ENCODE data around the gene ADH1B.
"Not testable (repeated sequence)": the region's sequence is repeated elsewhere in the genome, so short reads cannot be mapped to it uniquely, and the experiment has no call there.

Gene ADH1B

GRCh38 chr4:99323756-99324155 lies 2.6 kb upstream of the ADH1B start:
- DNase-seq (ENCODE audit: low read depth): no peak

DNA sequence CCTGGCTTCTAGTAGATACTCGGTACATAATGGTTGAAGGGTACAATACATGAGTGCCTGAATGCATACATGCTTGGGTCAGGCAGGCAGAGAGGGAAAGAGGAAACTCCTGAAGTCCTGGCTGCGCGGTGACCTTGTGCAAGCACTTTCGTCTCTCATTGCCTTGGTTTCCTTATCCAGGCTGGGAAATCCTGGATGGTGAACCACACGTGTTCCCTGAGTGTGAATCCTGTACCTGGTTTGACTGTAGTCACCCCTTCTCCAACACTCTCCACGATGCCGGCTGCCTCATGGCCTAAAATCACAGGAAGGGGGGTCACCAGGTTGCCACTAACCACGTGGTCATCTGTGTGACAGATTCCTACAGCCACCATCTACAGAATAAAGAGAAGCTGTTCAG lies 3.4 kb downstream of the ADH1B start:
- DNase-seq (ENCODE audit: low read depth): not testable (repeated sequence)

- no peak for DNase-seq (ENCODE audit: low read depth)
Observed at GRCh38 chr4:99317354-99317753, 3.8 kb downstream of the ADH1B start.

- no peak for DNase-seq (ENCODE audit: low read depth)
Observed at GRCh38 chr4:99315839-99316238, 5.4 kb downstream of the ADH1B start.

DNA sequence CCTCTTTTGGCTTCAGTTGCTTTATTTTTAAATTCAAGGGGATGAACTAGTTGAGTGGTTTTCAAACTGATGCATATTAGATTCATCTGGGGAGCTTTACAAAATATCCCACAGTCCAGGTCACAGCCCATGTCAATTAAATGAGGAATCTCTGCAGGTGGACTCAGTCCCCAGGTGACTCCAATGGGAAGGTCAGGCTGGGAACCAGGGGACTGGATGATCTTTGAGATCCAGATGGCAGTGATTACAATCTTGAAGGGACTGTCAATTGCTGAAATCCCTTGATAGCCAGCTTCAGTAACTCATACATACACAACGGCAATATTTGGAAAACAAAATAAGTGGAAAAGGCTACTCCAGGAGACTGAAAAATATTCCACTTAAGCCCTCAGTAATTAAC lies 7.0 kb downstream of the ADH1B start:
- no peak for DNase-seq (ENCODE audit: low read depth)

DNA sequence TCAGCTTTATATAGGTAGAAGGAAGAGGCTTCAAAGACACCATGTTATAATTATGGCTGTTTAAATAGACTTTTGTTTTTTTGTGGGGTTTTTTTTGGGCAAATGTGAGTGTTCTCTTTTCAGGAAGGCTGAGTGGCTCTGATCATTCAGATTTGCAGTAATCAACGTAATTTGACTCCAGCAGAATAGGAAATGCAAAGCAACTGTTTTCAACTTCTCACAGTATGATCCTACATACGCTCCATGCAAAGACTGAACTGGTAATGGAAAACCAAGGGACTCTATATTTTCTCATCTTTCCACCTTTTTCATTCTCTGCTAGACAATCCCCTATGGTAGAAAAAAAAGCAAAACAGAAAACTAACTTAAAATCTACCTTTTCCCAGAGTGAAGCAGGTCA lies 10.8 kb downstream of the ADH1B start:
- no peak for DNase-seq (ENCODE audit: low read depth)

GRCh38 chr4:99305638-99306400 lies 15.4 kb downstream of the ADH1B start:
- DNase-seq (ENCODE audit: low read depth): no peak

DNA sequence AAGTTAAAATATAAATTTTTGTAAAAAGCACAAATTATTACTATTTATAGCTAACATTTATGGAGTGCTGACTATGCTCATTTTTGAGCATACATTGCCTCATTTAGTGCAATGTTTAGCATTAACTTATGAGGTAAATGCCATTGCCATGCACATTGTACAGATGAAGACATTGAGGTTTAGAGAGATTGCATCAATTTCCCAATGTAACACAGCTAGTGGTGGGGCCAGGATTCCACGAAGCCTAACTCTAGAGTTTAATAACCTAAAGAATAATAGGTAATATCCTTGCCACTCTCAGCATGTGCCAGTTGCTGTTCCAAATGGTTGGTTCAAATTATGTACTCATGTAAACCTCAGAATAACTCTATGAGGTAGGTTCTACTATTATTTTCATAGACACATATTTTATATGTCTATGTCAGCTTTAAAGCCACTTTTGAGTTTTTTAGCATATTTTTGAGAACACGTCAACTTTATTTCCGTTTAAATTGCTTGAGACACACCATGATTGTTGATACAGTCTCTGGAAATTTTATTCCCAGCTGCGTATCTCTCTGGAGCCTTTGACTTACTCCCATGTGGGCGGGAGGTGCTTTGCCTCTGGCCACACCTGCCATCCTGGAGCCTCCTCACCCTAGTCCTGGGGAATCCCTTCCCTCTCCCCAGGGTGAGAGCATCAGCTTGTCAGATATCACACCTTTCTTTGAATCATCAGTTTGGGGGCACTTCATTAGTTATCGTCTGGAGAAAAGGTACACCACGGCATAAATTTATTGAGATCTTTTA lies 19.6 kb downstream of the ADH1B start:
- no peak for DNase-seq (ENCODE audit: low read depth)

GRCh38 chr4:99300934-99301333 lies 20.3 kb downstream of the ADH1B start:
- DNase-seq (ENCODE audit: low read depth): no peak

- no peak for DNase-seq (ENCODE audit: low read depth)
Observed at GRCh38 chr4:99293357-99293756, 27.8 kb downstream of the ADH1B start.

GRCh38 chr4:99290848-99291786 lies 30.1 kb downstream of the ADH1B start, which contains the start of gene ADH1A:
Gene ADH1A (minus strand): TSS chr4:99290985. CDS start chr4:99290914, 71 bp downstream.
- no peak for DNase-seq (ENCODE audit: low read depth)

DNA sequence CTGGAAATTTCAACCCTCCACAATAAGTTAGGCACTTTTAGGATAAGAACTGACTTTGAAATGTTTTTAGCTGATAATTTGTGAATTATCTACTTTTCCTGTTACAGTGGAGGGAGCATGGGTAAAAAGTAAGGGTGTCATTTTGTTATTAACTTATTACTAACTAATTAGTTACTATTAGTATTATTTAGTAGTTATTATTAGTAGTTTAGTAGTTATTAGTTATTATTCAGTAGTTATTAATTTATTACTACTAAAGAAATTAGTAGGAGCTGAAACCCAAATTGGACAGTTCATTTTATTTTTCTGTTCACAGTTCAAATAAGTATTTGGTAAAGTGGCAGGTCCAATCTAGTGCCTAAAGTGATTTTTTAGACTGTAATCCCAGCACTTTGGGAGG lies 35.8 kb downstream of the ADH1B start:
- DNase-seq (ENCODE audit: low read depth): no peak

GRCh38 chr4:99282731-99283130 lies 38.5 kb downstream of the ADH1B start:
- no peak for DNase-seq (ENCODE audit: low read depth)

GRCh38 chr4:99281261-99281660 lies 39.9 kb downstream of the ADH1B start:
- no peak for DNase-seq (ENCODE audit: low read depth)

- DNase-seq (ENCODE audit: low read depth): no peak
Observed at GRCh38 chr4:99276417-99276816, 44.8 kb downstream of the ADH1B start.

- no peak for DNase-seq (ENCODE audit: low read depth)
Observed at GRCh38 chr4:99275885-99276284, 45.3 kb downstream of the ADH1B start.

DNA sequence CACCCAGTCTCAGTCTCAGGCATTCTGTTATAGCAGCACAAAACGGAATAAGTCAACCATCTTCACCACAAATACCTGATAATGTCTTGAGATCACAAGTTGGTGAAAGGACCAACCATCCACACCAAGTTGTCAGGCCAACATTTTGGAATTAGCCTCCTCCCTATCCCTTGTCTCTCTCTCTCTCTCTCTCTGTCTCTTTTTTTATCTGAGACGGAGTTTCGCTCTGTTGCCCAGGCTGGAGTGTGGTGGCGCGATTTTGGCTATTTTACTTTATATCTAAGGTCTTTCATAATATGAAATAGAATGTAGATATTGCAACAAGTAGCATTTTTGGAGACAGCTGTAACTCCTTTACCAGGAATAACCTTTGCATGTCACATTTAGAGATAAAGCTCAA lies 46.2 kb downstream of the ADH1B start:
- DNase-seq (ENCODE audit: low read depth): no peak

- no peak for DNase-seq (ENCODE audit: low read depth)
Observed at GRCh38 chr4:99273704-99274103, 47.5 kb downstream of the ADH1B start.

DNA sequence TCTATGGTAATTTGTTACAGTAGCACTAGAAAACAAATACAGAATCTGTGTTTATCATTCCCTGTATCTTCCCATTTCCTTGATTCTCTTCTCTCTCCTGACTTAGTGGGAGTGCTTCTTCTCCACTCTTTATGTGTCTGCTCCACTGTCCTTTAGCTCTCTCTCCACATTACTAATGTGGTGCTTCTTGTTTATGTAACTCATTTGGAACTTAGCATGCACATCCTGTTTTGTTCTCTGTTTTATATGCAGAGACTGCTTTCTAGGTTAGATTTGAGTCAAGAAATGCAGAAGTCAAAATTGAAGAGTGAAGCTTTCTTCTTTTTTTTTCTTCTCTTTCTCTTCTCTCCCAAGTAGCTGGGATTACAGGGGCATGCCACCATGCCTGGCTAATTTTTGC lies 56.3 kb downstream of the ADH1B start:
- no peak for DNase-seq (ENCODE audit: low read depth)
